DMS 273 treated with DMSO at 0.1 percent for 48 hours (cell line): Measurements from ENCODE around the gene RTN3.
"Not testable (repeated sequence)": the region's sequence is repeated elsewhere in the genome, so short reads cannot be mapped to it uniquely, and the experiment has no call there.

Experiments
- DNase-seq: peaks from one replicate; lab custom pipeline; 2025; lab: John Stamatoyannopoulos, UW

The RTN3 gene

GRCh38 chr11:63681321-63682065 lies at the start of gene RTN3:
RTN3 (plus strand) TSS chr11:63681500; CDS start chr11:63681637, 137 bp downstream.
- peak; percentile 84 for DNase-seq

DNA sequence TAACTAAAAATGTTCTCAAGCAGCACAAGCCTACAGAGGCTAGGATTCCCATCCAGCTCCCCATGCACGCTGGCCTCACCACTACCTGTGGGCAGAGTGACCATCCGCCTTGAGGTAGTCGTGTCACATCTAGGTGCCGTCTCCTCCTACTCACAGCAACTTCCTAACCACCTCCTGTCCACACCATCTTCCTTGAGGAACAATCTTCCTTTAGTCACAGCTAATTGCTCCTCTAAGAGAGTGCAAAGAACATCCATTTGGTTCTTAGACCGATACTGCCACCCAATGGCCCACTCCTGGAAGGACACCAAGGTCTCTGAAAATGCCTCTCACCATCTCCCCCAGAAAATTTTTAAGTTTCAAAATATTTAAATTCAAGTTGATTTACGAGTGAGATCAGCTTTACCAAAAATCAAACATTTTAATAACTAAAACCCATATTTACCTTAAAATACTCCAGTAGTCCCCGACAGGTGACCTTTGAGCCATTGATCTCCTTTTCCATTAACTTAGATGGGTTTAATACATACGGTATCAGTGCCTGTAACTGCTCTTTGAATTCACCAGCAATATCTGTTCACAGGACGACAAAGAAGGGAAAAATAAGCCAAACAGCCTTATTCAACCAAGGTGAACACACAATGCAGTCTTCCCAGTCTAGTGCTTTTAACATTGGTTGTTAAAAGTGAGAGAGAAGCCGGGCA lies 45.4 kb upstream of the RTN3 start:
- DNase-seq: no peak

- not testable (repeated sequence) for DNase-seq
Observed at GRCh38 chr11:63638436-63638835, 42.9 kb upstream of the RTN3 start.

GRCh38 chr11:63639199-63639832 lies 42.0 kb upstream of the RTN3 start:
- DNase-seq: no peak

- no peak for DNase-seq
Observed at GRCh38 chr11:63641727-63642126, 39.6 kb upstream of the RTN3 start.

GRCh38 chr11:63643205-63643604 lies 38.1 kb upstream of the RTN3 start:
- no peak for DNase-seq

GRCh38 chr11:63652671-63653070 lies 28.6 kb upstream of the RTN3 start:
- no peak for DNase-seq

- DNase-seq: no peak
Observed at GRCh38 chr11:63660972-63661371, 20.3 kb upstream of the RTN3 start.

DNA sequence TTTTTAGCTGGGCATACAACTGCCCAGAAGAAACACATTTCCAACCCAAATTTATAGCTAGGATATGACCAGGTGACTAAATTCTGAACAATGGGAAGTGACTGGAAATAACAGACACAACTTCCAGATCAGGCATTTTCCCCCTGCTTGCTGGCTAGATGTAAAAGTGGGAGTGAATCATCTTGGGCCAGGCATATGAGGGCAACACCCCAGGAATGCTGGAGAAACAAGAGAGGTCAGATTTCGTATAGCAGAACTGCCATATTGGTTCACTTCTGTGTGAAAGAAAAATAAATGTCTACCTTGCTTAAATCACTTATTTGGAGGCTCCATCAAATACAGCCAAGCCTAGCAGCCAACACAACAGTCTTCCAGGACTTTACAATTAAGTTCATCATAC lies 17.5 kb upstream of the RTN3 start:
- DNase-seq: no peak

GRCh38 chr11:63666874-63667273 lies 14.4 kb upstream of the RTN3 start:
- DNase-seq: no peak

GRCh38 chr11:63667995-63668795 lies 13.1 kb upstream of the RTN3 start:
- DNase-seq: no peak

- no peak for DNase-seq
Observed at GRCh38 chr11:63670096-63670432, 11.2 kb upstream of the RTN3 start.

DNA sequence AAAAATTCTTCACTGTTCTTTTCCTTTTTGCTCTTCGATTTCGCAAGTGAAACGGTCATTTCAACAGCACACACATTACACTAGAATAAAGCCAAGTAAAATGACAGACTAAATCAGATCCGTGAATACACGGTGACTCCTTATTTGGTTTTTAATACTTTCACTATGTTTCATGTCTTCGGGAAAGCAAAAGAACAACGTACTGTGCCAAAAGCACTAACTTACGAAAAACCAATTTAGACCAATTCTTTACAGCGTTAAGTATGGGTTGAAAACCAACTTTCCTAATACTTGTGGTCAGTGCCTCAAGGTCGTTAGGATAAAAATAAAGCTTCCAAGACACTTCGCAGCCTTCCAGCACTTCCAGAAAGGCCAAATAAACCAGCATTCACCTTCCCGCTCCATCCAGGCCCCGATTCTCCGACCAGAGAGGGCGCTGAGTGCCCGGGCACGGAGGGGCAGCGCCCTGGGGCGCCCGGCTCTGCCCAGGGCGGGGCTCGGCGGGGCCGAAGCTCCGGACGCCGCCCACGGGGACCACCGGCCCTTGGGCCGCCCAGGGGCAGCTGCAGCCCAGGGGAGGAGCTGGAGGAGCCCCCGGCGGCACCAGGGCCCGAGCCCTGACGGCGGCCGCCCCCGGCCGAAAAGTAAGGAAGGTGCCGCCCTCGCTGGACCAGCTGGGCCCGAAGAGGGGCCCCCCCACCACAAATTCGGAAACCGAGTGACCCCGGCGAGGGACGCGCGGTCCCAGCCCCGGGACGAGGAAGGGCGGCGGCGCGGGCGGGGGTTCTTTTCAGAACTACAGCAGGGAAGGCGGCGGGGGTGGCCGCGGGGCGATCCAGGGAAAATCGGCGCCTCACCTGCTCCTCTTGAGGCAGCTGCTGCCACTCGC lies 10.6 kb upstream of the RTN3 start:
- no peak for DNase-seq

GRCh38 chr11:63671322-63672155 lies 9.8 kb upstream of the RTN3 start, which contains the start of gene ATL3:
ATL3 (minus strand) TSS chr11:63671376; CDS start chr11:63671335, 41 bp downstream.
- peak; percentile 82 for DNase-seq

DNA sequence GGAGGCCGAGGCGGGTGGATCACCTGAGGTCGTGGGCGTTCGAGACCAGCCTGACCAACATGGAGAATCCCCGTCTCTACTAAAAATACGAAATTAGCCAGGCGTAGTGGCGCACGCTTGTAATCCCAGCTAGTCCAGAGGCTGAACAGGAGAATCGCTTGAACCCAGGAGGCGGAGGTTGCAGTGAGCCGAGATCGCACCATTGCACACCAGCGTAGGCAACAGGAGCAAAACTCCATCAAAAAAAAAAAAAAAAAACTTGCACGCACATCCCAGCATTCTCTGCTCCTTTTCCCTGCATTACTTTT lies 9.2 kb upstream of the RTN3 start:
- DNase-seq: no peak

DNA sequence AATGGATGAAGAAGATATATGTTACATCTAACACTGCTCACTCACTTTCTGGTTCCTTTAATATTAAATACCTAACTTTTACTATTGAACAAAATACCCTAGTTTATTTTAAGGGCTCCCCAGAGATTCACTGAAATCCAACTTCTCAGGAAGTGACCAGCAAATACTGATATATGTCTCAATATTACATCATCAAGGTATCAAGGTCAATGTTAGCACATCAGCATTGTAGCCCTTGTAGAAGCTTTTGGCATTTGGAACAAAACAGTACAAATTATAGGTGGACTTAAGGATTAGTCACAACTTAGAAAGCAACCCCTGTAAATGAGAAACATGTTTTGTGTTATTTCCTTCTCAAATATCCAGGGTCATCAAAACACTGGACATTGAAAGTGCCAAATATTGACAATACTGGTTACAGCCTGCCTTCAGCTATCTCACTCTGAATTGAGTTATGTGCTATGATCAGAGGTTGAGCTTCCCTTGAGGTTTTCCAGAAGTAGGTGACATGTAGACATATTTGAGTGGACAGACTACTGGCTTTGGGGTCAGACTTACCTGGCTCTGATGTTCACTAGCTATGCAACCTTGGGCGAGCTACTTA lies 8.3 kb upstream of the RTN3 start:
- DNase-seq: no peak

DNA sequence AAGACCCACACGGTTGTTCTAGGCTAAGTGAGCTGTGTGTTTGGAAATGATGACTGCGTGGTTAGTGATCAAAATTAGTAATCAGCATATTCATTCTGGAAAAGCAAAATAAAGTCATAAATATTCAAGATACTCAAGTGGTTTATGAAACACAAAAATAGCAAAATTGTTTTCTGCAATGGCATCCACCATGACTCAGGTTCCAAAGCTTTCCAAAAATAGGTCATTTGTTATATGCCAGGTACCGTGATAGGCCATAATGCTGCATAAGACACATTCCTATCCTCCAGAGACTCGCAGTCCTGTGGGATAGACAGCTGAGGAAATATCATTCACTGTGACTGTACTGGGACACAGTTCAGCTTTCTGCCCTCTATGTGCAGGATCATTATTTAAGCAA lies 7.7 kb upstream of the RTN3 start:
- no peak for DNase-seq

- no peak for DNase-seq
Observed at GRCh38 chr11:63680834-63681320, 423 bp upstream of the RTN3 start.

DNA sequence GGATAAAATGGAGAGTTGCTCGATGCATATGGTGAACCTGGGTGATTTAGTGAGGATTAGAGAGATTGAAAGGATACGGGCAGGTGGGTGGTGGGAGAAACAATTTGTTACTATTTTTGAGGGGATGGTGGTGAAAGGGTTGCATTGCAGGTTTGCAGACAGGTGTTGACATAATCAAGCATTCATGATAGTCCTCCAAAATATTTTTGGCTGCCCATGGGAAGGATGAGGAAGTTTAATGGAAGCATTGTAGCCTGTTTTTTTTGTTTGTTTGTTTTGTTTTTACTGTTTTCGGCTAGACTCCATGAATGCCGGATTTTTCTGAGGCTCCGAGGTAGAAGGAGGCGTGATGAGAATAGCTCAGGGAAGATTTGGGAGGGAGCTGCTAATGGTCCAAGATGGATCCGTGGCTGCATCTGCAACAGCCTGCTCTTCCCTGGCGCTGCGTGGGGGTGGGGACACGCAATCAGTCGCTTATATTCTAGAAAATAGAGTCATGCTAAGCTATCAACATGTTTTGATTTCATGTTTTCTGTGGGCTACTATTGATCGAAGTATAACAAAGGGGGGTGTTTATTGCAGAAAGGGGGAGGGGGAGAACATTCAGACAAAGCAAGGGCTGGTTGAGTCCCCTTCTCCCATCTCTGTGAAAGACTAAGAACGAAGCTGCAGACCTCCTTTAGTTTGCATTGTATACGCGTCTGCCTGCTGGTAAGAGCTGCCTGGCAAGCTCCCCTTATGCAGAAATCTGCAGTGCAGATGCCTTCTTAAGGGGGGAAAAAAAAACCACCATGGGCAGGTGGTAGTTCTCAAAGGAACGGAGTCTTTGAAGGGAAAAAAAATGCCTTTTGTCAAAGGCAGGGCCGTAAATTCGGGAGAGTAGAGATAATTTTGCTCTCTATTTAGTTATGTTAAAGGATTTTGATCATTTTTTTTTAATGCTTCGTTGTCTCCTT lies 1.0 kb downstream of the RTN3 start:
- no peak for DNase-seq
